Fibroblast of skin of scalp (primary cell): Measurements from ENCODE around the gene CDYL2.

Experiments used
- DNase-seq: peaks from one replicate; pipeline ENCODE4 v3.0.0-alpha.2; 2013

The CDYL2 gene

GRCh38 chr16:80592273-80592672 lies 212.1 kb downstream of the CDYL2 start:
- DNase-seq: no peak

GRCh38 chr16:80591071-80591915 lies 213.1 kb downstream of the CDYL2 start:
- DNase-seq: no peak

DNA sequence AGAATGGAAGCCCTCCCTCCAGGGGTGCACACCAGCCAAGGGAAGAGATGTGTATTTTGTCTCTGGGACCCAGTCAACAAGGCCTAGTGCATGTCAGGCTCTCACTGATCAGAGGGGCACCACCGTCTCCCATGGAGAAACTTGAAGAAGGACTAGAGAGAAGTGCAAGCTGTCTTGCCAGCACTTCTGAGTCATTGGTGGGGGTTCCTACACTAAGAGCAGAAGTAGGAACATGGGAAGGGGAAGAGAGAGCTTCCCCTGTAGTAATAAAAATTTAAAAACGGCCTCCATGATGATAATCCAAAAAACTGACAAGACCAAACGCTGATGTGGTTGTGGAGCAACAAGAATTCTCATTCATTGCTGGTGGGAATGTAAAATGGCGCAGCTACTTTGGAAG lies 217.3 kb downstream of the CDYL2 start:
- DNase-seq: no peak

- peak; percentile 46 for DNase-seq
Measured at GRCh38 chr16:80586476-80586875, 217.9 kb downstream of the CDYL2 start.

- no peak for DNase-seq
Measured at GRCh38 chr16:80585764-80586163, 218.6 kb downstream of the CDYL2 start.

GRCh38 chr16:80583466-80583865 lies 220.9 kb downstream of the CDYL2 start:
- peak; percentile 89 for DNase-seq

DNA sequence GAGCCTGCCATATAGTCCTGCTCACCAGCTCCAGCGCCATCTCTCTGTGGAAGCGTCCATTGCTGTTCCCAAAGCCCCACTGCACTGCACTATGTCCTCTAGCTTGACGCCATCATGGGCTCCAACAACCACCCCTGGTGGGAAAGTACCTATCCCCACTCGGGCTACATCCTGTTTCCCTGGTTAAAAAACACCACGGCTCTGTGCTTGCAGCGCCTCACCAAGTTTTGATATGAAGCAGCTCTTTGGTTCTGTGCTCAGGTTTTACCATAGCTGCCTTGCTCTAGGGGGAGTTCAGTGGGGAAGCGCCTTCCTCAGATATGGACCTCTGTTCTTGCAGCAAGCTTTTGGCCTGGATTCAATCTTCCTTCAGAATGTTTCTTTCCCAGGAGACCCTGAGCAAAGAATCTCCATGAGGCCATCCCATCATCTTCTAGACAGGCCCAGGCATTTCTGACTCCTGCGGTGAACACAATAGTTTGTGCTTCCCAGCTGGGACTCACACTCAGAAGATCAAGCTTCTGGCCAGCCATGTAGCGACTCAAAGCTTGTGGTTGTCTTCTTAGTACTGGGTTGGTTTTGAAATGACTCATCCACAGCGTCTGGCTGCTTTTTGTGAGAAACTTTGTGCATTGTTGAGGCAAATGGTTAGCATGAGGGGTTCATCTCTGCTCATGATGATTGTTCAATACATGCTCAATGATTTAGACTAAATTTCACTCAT lies 224.1 kb downstream of the CDYL2 start:
- DNase-seq: peak; percentile 94

GRCh38 chr16:80577485-80578280 lies 226.7 kb downstream of the CDYL2 start:
- no peak for DNase-seq

- DNase-seq: no peak
Measured at GRCh38 chr16:80576343-80576912, 228.0 kb downstream of the CDYL2 start.

DNA sequence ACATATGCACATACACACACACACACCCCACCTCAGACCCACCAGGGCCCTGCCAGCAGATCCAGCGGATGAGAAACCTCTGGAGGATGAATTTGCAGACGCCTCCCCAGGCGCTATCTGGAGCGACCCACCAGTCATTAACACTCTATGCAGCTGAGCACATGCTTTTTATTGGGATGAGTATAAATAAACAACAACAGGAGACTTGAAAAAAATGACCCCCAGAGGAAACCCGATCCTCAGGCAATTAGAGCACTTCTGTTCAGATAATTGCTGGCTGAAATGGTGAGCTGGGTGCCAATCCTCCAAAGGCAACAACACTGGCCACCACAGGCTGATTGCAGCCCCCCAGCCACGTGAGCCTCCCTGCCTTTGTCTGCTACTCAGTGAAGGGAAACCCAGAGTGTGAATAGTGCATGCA lies 230.7 kb downstream of the CDYL2 start:
- no peak for DNase-seq

DNA sequence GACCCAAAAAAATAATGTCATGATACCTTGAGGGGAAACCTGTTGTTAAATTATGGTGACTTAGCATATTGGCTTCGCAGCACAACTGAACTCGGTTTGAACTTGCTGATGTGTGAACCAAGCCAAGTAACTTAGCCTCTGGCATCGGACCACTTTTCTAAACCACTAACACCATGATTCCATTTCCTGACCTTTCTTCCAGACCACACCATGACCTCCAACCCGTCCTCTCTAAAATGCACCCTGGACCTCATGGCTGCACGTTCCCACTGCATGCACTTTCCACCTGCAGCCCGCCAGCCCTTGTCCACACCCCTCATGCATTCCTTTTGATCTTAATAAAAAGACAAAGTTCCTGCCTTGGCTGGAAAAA lies 234.3 kb downstream of the CDYL2 start:
- no peak for DNase-seq

DNA sequence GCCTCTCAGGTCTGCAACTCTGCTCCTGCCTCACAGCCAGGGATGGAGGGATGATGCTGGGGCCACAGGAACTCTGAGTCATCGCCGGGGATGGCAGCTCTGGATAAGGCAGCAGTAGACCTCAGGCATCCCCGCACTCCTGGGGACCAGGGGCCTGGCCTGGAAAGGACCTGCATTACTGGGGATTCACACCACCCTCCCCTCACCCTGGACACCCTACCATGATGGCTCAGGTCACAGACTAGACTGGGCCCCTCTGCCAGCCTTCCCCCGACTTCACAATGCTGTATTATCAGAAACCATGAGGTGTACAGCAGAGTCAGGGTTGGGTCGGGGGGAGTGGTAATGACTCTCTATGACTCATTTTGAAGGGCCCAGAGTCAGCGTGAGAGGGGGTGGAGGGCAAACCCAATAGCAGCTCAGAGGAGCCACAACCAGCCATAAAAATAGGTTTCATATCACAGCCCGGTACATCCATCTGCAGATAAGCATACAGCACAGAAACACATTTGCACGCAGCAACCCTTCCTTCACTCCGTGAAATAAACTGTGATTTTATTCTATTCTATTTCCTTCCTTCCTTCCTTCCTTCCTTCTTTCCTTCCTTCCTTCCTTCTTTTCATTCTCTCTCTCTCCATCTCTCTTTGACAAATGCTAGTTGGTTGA lies 234.8 kb downstream of the CDYL2 start:
- peak; percentile 54 for DNase-seq

DNA sequence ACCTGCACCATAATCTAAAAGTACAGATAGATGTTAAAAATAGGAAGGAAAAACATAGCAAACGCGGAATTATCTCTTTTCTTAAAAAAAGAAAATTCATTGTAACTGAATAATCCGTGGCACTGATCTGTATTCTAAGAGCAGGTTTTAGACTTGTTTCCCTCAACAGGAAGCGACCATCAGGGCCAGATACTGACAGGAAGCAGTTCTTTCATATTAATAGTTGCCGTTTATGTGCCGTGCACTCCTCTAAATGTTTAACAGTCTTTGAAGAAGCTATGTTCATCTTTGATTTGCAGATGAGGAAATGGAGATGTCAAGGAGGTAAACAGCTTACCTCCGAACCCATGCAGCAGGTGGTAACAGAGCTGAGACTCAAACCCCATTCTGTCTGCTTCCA lies 240.0 kb downstream of the CDYL2 start:
- no peak for DNase-seq

- no peak for DNase-seq
Measured at GRCh38 chr16:80563066-80563465, 241.3 kb downstream of the CDYL2 start.

DNA sequence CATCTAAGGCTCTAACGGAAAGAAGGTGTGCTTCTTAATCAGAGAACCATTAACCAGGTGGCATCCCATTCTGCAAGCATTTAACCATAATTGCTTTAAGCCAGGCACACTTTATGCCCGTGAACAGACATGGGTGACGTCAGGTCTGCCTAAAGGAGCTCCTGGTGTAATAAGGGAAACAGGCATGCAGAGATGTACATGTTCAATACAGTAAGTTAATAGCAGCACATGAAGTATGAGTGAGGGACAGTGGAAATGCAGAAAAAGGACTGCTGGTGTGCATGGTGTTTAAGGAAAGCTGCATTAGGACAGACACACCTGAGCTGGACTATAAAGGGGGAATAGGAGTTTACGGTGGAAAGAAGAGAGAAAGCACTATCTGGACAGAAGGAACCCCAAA lies 245.0 kb downstream of the CDYL2 start:
- DNase-seq: no peak

DNA sequence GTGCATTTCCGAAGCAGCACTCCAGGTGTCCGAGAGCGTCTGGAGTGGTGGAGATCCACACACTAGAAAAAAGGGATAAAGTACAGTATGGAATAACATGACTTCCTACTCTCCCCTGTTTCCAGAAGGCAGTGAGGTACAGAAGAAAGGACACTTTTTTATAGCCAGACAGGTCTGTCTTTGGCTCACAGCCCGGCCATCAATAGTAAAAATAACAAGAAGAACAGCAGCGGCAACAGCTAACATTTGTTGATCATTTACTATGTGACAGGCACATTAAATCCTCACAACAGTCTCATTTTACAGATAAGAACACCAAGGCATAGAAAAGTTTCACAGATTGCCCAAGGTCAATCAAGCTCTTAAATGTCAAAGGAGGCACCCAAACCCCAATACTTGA lies 247.4 kb downstream of the CDYL2 start:
- DNase-seq: no peak

GRCh38 chr16:80556481-80556880 lies 247.9 kb downstream of the CDYL2 start:
- no peak for DNase-seq

DNA sequence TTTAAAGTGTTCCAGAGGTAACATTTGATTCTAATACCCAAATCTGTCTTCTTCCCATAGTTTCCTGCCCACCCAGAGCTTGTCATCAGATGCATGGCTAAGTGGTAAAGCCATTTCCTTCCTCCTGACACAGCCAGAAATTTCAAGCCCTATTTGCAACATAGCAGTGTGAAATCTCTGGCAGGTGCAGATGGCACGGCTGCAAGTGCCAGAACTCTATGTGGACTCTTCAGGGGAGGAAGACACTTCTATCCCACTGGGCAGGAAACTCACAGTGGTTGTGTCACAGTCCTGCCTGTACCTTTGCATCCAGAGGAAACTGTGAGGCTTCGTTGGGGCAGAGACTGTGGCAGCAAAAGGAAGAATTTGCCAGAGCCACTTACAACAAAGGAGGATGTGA lies 250.4 kb downstream of the CDYL2 start:
- no peak for DNase-seq

- DNase-seq: no peak
Measured at GRCh38 chr16:80552277-80552676, 252.1 kb downstream of the CDYL2 start.
